ENCODE measurements around the gene PHTF2.
"Not testable (repeated sequence)": the region's sequence is repeated elsewhere in the genome, so short reads cannot be mapped to it uniquely, and the experiment has no call there.

Gene PHTF2

DNA sequence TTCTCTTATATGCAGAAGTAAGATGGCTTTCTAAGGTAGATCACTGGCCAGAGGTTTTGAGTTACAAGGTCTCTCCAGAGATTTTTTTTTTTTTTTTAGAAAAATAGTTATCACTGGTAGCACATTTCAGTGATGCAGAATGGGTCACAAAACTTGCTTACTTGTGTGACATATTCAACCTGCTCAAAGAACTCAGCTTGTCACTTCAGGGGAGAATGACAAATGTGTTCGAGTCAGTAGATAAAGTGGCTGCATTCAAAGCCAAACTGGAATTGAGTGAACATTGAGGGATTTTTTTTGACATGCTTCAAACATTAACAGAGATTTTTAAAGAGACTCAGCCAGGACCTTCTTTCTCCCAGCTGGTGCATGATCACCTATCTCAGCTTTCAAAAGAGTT is 33.4 kb downstream of the PHTF2 start:
- DNase-seq: no peak

DNA sequence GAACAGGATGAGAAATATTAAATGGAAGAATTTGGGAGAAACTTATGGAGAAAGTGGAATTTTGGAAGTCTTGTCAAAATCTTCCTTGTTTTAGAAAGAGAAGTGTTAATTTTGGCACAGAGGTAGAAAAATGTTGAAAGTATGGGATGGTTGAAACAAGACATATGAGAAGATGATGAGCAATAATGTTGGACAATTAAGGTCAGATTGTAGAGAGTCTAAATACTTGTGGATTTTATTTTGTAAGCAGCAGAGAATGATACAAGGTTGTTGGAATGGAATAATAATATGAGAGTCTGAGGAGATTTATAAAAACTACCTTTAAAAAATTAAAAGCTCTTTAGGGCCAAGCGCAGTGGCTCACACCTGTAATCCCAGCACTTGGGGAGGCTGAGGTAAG is 34.6 kb downstream of the PHTF2 start:
- no peak for DNase-seq

DNA sequence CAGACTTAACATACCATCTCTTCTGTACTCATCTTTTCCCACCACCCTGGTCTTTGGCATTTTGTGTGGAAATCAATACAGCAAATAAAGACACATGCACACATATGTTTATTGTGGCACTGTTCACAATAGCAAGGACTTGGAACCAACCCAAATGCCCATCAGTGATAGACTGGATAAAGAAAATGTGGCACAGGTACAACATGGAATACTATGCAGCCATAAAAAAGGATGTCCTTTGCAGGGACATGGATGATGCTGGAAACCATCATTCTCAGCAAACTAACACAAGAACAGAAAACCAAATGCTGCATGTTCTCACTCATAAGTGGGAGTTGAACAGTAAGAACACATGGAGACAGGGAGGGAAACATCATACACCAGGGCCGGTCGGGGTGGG is 37.9 kb downstream of the PHTF2 start:
- DNase-seq: not testable (repeated sequence)

DNA sequence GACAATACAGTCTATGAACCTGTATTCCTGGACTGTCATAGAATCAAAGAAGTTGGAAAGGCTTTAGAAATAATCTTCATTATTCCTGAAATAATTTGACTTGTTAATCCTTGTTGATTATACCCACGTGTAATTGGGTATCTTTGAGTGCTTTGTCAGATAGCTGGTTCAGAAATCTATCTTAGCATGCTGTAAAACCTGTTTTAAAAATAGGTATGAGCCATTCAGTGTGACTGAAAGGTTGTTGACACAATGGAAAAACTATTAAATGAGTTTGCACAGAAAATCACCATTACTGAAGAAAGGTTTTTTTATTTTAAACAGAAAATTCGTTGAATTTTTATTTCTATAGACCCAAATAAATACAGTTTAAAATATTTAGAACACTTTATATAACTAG is 38.7 kb downstream of the PHTF2 start:
- no peak for DNase-seq

DNA sequence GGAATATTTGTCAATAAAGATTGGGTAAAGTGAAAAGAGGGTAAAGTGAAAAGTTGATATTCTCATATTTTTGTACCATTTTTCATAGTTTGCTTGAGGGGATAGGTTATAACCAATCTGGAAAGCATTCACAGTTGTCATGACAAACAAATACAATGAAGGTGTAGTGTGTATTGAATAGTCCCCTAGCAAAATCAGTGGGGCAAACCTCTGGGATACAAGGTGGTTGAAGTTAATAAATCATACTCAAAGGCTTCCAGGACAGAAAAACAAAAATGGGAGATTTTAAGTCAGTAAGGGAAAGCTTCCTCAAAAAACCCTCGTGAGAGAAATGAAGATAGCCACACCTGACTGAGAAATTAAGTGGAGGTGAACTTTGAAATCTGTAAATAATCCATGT is 39.4 kb downstream of the PHTF2 start:
- DNase-seq: no peak

DNA sequence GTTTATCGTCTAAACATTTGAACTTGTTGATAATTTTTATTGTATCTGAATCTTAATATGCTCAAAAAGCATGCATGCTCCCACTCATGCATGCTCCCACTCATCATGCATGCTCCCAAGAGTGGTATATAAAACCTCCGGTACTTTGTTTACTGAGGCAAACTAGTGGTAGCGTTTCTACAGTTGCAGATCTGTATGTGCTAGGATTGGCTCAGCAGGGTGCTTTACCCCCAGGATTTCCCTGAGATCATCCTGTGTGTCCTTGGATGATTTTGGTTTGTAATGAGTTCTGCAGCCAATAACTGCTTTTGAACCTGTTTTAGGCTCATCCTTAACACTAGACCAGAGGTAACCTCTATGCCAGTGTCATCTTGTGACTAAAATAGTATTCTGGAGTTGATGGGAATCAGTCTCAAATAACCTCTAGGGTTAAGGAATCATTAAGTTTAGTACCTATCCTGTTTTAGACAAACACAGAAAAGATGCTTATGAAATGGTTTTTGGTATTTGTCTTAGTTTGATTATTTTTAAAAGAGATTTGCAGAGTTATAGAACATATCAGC is 40.4 kb downstream of the PHTF2 start:
- no peak for DNase-seq

DNA sequence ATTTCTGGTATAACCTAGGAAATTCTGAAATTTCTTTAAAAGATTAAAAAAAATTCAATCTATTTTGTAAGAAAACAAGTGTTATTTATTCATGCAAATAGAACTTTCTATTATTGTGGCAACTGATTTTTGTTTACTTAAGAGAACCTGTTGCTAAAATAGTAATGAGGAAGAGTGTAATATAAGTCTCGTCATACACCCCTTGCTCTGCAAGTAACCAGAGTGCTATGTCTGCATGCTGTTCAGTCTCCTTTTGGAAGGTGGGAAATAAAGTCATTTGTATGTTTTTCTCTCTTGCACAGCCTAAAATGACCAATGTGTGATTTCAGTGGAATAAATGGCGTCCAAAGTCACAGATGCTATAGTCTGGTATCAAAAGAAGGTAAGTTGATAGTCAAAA is 41.3 kb downstream of the PHTF2 start:
- DNase-seq: peak in 1 of 2 donors; percentile 24

DNA sequence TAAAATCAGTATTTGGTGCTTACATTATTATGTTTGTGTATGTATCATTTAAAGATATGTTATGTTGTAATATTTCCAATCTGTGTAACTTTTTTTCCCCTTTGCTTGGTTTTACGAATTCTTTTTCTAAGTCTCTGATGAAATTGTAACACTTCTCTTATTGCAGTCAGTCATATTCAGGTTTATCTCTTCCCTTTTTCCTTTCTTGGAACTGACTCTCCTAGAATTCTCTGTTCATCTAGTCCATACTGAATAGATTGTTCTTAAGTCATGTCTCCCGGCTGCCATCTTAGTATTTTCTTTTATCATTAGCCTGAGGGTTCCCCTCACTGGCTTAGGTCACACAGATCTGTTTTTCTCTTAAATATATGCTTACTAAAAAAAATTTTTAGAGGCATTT is 44.6 kb downstream of the PHTF2 start:
- DNase-seq: peak in 1 of 2 donors; percentile 76

DNA sequence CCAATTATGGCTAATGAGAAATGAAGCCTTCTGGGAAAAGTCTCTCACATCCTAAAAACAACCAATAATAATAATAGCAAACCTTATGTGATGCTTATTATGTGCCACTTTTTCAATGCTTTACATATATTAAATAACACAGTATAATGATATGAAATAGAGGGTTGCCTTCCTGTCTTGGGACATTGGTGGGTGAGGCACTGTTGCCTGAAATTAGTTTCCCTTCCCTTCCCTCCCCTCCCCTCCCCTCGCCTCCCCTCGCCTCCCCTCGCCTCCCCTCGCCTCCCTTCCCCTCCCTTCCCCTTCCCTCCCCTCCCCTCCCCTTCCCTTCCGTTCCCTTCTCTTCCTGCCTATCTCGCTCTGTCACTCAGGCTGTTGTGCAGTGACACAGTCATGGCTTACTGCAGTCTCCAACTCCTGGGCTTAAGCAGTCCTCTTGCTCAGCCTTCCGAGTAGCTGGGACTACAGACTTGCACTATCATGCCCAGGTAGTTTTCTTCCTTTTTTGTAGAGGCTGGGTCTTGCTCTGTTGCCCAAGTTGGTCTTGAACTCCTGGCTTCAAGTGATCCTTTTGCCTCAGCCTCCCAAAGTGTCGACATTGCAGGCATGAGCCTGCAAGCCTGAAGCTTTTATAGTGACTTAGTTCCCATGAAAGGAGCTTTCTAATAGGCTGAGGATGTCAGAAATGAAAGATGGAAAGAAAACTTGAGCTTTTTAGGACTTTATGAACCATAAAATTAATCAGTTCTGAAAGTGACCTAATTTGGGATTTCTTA is 47.9 kb downstream of the PHTF2 start:
- DNase-seq: no peak

DNA sequence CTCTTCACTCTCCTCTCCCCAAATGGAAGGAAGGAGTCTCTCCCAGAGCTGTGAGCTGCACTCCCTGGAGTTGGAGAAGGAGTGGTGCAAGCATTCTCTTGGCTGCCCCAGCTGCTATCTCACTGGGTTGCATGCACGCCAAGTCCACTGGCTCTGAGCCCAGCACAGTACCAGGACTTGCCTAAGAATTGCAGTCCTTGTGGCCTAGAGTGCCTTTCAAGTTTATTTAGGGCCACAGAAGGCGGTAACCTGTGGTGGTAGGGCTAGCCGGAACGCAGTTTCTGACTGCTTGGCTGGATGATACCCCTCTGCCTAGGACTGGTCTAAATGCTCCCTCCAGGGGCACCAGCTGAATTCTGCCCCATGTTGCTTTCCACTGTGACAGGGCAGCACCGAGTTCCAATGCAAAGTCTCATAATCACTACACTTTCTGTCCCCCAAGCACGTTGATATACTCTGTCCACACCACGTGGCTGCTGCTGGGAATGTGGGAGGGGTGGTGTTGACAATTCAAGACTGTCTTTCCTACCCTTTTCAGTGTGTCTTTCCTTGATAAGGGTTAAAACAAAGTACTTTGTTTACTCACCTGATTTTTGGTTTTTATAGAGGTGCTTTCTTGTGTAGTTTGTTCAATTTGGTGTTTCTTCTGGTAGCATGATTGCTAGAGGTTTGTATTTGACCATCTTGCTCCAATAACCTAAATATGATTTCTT is 57.0 kb downstream of the PHTF2 start:
- DNase-seq: no peak

DNA sequence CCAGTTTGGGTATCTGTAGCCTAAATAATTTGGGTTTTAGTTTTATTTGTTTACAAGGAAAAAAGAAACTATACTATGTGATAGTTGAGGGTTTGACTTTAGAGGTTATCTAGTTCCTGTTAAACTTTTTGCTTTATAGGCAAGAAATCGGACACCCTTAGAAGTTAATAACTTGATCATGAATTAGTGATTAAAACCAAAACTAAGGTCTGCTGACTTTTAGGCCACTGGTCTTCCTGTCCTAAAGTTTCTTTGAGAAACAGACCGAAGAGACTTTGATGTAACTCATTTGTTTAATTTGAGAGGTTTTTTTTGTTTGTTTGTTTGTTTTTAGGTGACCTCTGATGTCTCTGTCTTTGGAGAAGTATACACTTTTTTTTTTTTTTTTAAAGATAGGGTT is 59.7 kb downstream of the PHTF2 start:
- DNase-seq: no peak

DNA sequence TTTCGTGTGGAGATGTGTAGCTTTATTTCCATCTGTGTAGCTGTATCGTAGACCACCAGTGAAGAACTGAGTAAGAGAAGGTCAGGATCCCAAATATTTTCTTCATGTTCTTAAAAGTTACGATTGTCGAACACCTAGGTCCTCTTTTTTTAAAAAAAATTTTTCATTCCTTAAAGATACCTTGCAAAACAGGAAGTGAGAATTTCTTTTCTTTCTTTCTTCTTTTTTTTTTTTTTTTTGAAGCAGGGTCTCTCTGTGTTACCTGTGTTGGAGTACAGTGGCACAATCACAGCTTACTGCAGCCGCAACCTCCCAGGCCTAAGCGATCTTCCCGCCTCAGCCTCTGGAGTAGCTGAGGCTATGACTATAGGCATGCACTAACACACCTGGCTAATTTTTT is 60.8 kb downstream of the PHTF2 start:
- DNase-seq: no peak

DNA sequence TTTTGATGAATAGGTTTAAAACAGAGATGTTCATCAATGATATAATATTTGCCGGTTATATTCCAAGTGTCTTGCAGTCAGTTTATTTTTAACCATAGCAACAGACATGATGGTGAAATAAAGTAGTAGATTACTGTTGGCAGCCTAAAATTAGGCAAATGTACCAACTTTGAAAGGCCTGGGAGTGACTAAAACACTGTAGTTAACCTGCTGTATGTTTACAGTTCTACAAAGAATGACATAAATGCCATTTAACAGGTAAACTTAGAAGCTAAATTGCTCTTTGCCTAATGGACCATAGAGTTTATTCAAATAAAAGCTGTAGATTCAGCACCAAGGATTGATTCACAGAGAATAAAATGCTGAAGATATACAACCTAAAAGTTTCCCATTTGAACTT is 64.1 kb downstream of the PHTF2 start:
- DNase-seq: no peak

DNA sequence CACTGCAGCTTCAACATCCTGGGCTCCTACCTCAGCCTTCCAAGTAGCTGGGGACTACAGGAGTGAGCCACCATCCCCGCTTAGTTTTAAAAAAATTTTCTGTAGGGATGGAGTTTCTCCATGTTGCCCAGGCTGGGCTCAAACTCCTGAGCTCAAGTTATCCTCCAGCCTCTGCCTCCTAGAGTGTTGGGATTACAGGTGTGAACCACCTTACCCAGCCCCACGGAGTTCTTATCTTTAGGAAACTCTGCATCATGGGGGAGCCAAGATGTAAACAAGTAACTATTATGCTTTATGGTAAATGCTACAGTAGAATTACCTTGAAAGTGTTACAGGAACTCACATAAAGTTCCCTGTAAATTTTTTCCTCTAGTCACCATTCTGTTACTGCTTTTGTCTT is 65.3 kb downstream of the PHTF2 start:
- DNase-seq: no peak

DNA sequence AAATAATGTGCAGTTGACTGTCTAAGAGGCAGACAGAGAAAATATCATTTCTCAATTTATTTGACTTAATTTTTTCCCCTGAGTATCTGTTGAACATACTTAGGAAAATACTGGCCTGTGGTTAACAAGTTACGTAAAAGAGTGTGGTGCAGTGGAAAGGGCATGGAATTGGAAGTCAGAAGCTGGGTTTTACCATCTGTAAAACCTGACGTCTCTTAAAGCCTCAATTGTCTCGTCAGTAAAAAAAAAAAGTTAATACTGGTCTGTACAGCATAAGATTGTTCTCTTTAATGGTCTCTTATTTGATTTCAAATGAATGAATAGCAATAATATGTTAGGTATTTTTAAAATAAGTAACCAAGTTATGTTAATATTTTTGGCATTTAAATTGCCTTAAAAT is 67.8 kb downstream of the PHTF2 start:
- no peak for DNase-seq

DNA sequence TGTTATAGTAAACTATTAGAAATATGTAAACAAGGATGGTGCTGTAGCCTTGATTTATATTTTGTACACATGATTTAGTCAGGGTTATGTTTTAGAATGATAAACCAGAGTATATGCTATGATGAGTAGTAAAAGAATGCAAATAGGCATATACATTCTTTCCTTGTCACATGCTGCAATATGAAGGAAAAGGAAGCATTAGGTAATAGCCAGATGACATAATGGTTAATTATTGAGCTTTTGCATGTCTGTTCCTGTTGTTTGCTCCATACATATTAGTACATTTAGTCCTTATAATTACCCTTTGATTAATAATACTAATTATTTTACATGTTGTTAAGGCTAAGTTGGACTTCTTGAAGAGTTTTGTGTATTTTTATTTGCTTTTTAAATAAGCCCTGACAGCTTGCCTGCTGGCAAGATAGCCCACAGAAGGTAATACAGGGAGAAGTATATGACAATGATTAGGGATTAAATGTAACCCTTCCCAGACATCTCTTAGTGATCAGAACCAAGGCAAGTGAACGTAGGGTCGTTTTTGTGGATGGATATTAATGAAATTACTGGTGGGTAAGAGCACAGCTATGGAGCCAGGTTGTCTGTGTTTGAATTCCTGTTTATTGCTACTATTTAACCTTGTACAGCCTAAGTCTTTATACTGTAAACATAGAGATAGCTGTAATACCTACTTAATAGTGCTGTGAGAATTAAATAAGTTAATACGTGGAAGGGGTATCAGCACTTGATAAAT is 68.4 kb downstream of the PHTF2 start:
- DNase-seq: peak; percentile 41 to 77

DNA sequence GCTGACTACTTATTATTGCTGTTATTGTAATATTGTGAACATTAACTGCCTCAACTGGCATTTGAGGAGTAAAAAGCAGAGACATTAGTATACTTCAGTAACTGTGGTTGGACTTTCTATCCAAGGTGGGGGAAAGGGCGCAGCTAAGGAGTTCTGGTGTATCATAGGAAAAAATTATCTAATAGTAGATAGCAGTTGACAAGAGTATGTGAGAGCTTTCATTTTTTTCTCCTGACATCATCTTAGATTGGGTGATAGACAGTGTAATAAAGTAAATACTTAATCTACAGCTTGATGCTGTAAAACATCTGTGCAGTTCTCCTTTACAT is 68.9 kb downstream of the PHTF2 start:
- DNase-seq: no peak

DNA sequence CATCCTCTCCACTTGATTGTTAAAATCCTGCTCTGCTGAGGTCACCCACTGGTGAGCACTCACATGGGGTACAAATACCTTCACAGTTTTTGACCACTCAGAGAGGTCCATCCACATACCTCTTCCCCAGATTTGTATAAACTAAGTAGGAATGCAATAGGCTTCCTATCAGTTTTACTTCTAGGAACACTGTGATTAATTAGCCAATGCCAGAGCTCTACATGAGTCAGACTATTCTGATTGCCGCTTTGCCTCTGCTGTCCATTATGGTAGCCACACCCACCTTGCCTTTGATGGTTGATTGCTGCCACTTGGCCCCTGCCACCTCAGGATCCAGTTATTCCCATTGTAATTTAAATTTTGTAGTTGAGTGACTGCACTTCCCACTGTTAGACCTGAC is 73.7 kb downstream of the PHTF2 start:
- not testable (repeated sequence) for DNase-seq

DNA sequence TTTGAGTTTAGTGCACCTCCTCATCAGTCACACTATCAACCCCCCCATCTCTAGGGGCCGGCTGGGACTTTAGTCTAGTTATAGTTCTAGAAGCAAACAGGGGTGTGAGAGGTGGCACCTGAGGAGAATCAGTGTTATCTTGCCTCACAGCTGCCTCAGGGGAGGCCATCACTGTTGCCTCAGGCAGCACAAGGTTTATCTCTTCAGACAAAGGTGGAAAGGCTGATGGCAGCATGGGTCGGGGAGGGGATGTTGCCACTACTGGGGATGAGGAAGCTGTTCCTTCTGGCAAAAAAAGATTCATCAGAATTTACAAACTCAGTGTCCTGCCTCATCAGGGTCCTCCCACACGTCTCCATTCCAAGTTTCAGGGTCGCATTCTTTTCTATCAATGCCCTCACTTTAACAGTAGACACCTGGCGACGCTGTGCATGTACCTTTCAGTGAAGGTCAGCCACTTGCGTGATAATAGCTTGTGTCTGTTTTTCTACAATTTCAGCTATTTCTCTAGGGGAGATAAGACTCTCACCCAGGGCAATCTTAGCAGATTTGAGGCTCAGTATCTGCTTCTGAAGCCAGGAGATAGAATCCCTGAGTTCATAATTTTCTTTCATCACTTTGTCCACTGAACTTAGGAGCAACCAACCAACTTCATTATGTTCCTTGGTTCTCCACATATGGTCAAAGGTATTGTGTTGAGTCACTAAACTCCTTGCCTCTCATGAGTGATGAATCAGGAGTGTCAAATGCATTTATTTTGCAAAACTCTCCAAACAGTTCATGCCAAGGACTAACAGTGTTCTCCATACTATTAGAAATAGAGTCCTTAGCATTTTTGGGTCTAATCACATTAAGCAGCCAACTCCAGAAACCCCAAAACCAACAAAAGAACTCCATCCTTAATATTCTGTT is 75.1 kb downstream of the PHTF2 start:
- DNase-seq: not testable (repeated sequence)

DNA sequence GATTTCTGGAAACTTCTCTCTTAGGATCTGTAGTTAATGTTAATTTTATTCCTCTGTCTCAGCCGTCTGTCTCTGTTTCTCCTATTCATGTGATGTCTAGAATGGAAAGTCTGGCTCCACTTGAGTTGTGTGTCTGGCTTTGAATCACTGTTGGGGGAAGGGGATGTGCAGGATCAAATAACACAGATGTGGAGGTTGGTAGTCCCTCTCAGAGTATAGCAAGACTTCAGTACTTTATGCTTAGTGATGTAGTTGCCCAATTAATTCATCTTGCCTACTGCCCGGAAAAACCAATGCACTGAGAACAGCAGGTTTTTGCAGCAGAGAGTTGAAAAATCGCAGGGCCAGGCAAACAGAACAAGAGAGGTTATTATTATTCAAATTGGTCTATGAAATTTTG is 79.2 kb downstream of the PHTF2 start:
- DNase-seq: no peak

DNA sequence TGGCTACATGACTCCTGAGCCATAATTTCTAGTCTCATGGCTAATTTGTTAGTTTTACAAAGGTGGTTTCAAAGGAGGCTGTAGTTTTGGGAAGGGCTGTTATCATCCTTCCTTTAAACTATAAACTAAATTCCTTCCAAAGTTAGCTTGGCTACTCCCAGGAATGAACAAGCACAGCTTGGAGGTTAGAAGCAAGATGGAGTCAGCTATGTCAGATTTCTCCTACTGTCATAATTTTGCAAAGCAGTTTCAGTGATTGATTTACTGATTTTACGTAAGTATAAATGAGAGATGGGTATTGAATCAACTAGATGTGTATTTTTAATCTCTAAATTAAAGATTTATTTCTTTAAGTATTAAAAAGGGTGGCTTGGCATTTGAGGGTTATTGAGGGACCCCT is 79.9 kb downstream of the PHTF2 start:
- DNase-seq: no peak

DNA sequence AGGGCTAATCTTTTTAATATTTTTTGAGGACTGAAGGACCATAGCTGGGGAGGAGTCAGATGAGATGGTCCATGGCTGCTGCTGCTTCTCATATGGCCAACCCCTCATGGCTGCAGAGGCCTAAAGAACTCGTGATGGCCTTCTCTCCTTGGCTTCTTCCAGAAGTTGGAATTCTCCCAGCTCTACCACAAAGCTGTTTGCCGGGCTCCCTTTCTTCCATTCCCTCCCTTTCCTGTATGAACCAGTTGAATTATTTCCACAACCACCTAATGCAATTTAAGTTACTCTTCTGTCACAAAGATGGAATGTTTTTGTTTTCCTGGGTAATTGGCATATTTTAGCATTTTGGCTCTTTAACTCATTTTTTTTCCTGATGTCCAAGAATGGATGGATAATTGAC is 80.7 kb downstream of the PHTF2 start:
- DNase-seq: no peak
